NCI-H1048 (cell line): ENCODE measurements around the gene CLDN22.

Source experiments
- DNase-seq: peaks from one replicate; lab custom pipeline; 2025; lab: John Stamatoyannopoulos, UW

Gene CLDN22

DNA sequence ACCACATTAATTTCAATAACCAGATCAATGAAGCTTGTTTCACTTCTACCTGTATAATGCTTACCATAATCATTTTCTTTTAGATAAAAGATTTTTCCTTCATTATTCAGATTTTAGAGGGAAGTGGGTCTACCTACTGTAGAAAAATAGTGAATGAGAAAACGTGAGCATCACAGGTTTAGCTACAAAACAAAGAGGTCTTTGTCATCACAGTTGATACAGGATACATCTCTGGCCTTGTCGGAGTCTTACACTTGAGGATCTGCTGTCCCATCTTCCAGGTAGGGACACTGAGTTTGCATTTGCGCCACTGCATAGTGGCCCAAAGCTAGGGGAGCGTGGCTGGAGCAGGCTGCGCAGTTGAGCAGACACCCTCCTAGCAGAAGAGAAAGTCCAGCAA, 1.4 kb upstream of the CLDN22 start:
- DNase-seq = no peak

DNA sequence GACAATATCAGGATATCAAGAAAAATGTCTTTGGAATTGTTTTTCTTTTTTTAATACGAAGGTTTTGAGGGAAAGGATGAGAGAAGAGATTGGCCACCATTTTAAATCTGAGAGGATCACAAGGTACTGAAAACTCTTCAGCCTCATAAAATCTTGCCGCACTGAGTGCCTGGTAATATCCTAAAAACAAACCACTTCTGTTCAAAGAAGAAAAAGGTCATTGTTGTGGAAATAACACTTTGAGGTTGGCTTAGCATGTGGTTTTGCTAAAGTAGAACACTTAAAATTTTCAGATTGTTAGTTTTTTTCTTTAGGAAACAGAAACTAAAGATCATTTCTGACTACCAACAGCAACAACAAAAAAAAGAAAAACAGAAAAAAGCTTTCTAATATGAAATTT, 1.0 kb upstream of the CLDN22 start:
- no peak for DNase-seq

DNA sequence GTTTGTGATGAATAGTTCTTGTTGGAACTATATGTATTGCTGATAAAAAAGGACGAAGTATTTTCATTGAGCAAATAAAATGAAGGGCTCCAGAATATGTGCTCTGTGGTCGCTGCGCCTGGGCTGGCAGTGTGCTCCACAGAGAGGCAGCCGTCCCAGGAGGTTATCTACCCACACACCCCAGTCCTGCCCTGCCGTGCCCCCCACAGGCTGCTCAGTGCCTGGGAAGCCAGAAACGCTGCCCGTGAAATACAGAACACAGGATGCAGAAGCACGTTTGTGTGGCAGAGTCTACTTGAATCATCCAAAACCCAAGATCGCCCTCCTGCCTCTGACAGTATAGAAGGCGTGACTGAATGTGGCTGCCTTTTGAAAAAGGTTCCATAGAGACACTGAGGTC, 1.4 kb downstream of the CLDN22 start:
- no peak for DNase-seq

DNA sequence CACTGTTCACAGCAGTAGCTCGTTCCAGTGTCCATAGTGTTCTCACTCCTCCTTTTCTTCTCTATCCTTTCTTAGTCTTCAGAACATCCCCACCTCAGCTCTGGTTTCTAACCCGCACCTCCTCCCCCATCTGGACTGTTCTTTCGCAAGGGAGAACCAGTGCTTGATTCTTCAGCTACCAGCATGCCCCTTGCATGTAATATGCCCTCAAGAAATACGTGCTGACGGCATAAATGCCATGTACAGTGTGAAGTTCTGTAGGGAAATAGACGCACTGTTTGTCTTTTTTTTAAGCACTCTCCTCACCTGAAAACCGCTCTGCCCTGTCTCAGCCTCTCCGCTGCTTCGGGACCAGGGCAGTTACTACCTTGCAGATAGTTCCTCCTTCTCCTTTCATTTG, 5.3 kb downstream of the CLDN22 start:
- no peak for DNase-seq

DNA sequence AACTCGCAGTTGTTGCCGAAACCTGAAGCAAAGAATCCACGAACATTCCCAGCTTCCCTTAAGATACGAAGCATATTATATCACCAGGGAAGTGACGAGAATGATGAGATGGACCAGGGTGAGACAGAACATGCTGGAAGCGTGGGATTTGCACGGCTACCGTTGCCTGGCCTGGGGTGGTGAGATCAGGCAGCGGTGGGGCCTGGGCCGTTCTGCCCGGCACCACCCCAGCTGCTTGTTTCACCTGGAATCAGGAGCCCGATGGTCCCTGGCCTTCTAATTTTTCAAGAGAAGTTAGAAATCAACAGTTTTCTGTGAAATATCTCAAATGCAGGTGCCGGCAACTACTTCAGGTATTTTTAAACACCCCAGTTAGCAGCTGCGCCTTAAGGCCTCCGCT, 5.7 kb downstream of the CLDN22 start:
- DNase-seq = no peak

DNA sequence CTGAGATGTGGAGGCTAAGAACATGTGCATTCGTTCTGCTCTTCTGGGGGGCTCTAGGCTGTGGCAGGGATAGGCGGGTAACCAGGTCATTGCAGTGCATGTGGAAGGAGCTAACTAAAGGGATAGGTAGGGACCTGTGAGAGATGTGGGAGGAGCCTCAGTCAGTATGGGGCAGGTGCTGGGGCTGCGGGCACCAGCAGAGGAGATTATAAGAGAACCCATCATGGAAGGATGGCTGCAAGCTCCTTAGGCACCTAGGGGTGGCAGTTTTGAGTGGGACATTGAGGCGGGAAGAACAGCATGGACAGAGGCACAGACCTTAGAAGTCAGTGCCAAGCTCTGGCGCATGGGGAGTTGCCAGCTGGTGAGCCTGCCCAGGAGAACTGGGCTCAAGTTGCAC, 7.2 kb downstream of the CLDN22 start:
- no peak for DNase-seq

DNA sequence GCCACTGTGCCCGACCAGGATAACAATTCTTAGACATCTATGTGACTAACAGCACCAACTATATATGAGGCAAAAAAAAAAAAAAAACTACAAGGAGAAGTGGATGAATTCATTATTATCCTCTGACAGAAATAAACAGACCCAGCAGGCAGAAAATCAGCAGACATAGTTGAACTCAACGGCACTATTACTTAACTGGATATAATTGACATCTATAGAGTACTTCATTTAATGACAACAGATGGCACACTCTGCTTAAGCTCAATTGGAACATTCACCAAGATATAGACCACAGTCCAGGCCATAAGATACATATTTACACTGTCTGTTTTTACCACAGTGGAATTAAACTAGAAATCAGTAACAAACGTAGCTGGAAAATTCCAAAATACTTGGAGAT, 13.3 kb downstream of the CLDN22 start:
- DNase-seq = no peak

DNA sequence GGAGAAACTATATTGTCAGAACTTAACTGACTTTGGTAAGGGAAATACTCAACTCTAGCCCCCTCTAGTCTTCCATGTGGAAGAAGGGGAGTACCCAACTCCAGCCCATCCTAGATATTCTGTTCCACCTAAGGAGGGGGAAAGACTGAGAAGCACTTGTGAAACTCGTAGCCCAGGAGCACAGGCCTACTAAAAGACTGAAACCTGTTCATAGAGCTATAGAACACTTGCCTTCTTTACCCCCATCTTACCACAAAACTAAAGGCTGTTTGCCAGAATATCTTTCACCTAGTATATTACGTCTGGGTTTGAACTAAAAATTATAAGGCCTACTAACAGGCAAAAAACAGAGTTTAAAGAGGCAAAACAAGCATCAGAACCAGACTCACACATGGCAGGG, 15.5 kb downstream of the CLDN22 start:
- DNase-seq = no peak

DNA sequence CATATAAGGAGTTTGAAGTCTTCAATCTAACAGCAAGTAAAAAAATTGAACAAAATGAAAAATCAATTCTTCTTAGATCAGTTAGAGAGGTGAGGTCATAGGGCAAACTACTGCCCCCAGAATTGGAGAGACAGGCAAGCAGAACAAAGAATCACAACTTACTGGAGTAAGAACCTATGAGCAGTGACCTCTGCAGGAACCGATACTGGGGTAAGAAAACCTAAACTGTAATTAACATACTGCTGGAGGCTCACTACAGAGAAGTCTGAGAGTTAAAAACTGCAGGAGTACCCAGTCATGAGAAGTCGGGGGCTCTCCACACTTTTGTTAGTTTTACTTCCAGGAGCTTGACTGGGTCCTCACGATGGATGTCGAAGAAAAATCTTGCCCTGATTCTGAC, 16.0 kb downstream of the CLDN22 start:
- no peak for DNase-seq

DNA sequence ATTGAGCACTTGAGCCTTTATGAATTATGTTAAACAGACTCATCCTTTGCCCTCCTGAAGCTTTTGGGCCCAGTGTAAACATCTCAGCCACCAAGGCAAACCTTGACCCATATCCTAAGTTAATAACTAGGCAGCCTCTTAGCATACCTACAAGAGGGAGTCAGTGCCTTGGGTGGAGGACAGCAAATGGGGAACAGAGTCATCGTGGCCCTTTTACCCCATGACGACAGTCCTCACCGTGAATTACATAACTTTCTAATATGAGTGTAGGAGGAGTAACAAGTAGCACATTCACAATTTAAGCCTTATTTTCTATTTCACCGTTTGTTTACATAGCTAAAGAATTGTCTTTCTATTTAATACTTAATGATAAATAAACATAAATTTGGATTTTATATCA, 16.8 kb downstream of the CLDN22 start:
- no peak for DNase-seq

DNA sequence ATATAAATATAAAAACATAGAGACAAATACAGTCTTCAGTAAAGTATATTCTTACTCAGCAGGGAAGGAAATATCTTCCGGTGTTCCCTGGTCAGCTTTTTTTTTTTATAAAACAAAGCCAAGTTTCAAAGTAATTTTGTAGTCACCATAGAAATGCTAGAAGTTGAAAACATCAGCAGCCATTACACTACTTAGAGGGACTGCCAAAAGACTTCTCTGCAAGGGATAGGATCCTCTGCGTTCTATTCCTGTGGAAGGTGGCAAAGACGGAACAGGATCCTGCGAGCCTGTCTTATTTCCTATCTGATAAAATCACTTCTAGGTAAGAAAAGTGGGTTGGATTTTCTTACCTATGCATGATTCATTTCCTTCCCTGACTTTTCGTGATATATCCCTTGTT, 19.4 kb downstream of the CLDN22 start:
- no peak for DNase-seq

DNA sequence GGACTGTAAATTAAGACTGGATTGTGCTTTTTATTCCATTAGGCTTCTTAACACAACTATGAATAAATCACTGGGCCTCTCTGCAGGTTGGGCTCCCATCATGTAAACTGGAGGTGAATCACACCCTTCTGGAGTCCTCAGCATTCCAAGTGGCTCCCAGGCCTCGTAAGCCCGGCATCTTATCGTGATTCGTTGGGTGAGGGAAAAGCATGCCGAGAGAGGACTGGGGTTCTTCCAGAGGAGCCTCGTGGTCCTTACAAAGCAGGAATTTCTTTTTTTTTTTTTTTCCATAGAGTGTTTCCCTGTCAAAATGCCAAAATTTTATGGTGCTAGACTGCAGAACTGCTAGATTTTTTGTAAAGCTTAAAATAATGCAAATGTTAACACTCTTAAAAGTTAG, 20.0 kb downstream of the CLDN22 start:
- DNase-seq = no peak

DNA sequence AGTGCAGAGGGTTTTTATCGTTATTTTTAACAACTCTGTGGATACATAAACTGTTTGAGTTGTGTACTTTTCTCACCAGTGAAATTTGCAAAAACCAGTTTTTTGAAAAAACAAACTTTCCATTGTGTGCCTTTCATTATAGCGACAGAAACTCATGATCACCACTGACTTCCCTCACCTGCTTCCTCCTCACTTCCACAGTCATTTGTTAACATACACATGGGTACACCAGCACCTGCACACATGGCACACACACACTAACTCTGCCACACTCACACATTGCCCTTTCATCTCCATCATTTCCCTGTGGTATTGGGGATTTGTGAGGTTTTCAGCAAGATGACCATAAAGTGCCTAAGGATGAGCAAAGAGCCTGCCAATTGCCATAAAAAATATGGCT, 20.6 kb downstream of the CLDN22 start:
- no peak for DNase-seq

DNA sequence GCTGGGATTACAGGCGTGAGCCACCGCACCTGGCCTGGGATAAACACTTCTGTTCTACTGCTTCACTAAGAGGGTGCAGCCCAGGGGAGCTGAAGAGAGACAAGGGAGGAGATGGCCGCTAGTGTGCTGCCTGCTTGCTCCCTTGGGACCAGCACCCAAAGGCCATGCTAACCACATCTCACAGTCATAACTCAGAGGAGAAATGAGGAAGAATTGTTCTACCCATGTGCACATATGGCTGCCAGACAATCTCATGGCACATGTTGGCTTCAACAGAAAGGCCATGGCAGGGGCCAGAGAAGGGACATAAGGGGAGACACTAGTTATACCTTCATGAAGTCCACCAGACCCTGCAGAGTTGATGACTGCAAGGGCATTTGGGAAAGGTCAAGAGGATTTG, 22.4 kb downstream of the CLDN22 start:
- no peak for DNase-seq

DNA sequence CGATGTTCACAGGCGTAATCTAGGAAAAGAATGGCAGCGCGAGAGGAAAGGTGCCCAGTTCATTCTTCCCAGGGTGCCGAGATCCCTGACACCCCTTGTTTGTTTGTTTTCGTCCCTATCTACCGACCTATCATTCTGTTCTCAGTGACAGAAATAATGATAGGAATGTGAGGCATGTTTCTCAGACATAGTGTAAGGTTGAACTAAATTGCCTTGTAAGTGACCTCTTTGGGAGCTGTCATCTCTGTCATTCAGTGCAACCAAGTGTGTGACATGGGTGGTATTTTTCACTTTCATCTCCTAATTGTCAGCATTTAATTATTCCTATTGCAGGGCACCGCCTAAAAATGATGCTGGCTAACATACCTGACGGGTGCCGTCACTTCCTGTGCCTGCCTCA, 24.4 kb downstream of the CLDN22 start:
- no peak for DNase-seq

DNA sequence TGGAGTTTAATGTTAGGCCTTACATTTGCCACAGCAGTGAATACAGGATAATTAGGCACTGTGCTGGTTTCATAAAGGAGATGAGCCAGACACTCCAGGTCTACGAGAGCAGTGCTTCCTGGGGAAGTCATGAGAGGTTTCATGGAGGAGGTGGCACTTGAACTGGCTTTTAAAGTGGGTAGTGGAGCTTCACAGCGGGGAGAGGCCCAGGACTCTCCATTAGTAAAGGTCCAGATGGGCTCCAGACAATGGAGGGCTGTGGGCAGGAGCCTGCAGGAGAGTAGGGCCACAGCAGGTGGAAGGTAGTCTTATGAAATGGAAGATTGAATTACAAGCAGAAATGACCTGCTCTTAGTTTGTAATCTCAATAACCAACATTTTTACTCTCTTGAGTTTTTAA, 29.0 kb downstream of the CLDN22 start:
- DNase-seq = no peak

DNA sequence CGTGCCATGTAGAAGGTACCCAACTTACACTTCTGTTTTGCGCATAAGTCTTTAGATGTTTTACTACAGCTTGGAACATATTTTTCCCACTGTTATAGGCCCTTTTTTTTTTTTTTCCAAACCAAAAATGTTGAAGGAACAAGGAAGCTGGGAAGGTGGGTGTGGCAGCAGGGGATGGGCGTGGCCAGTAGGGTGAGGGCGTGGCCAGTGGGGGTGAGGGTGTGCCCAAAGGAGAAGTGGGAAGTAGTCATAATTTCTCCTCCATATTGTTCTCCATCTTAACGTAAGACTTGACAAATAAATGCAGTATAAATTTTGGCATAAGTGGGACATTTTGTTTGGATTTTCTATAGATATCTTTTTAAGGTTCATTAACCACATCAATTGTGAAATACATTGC, 30.4 kb downstream of the CLDN22 start:
- DNase-seq = no peak

DNA sequence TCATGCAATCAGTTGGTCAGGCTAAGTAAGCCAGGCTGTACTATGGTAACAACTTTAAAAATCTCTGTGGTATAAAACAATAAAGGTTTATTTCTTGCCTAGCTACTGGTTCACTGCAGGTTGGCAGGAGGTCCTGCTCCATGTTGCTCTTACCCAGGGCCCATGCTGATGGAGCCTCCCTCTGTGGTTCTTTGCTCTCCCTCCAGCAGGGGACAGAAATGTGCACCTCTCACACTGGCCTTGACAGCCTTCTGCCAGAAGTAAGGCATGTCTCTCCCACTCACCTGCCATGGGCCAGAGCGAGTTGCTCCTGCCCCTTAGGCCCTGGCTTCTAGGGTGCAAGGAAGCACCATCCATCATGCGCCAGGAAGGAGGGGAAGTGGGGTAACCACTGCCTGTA, 31.1 kb downstream of the CLDN22 start:
- no peak for DNase-seq

DNA sequence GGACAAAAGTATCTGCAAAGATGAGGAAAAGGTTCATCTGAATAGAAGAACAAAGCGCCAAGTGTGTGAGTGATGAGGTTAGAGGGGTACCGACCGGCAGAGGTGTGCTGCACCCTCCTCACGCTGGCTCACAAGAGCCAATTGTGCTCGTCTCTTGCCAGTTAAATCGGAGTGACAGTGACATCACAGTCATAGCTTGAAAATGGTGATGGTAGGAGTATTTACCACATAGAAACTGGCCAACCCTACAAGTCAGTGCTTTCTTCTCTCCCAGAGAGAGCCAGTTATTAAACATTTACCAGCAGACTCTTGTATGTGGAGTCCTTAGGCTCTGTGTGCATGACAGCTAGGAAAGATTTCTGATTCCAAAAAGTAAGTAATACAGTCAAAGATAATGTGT, 32.4 kb downstream of the CLDN22 start:
- DNase-seq = no peak

DNA sequence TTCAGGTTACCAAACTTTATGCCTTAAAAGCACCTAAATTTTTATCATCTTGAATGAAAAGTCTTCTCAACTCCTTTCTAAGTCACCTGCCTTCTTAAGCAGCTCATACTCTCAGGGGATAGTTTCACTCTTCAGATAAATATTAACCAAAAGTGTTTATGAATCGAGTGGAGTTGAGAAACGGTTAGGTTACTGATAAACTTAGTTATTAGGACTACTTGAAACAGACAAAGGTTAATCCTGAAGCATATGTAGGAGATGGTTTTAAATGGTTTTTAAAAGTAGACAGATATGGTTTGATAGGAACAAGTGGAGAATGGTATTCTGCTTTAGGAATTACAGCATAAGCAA, 32.8 kb downstream of the CLDN22 start:
- no peak for DNase-seq

DNA sequence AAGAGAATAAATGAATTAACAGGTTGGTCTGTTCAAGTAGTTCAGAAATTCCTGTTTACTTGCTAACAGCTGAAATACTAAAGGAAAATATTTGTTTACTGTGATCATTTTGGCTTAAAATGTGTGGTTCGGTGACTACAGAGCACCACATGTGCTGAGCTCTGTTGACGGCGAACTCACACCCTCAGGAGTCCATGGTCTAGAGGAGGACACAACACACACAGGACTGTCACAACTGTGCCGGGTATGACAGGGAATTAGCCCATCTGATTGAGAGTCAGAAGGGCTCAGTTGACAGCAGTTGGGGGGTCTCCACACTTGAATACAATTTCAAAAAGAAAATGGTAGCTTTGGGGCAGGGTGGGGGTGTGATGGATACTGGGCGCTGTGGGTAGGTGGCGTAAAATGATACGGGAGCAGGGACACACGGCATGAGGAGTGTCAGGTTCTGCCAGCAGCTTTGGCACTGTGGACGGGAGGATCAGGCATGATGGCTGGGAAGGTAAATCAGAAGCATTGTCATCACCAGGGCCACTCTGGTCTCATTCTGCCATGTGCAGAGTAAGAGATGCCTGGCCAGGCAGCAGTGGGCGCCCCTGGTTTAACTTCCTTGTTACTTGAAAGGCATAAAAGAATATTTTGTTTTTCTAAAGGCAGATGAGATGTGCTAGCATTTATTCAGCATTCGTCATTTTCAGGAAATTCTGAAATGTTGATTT, 33.3 kb downstream of the CLDN22 start:
- DNase-seq = no peak

DNA sequence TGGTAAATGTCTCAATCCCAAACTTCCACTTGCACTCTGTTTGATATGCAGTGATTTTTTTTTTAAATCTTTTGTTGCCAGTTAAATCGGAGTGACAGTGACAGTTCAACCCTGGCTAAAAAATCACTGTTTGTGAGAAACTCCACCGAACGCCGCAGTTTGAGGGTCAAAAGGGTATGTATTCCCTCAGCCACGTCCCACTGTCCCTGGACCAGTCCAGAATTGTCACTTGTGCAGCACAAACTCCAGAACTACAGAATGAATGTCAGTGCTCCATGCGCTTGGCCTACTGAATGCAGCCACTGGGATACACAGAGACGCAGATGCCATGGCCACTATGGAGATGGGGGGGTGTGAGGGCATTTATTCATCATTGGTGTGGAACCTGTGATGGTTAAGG, 34.2 kb downstream of the CLDN22 start:
- DNase-seq = no peak

DNA sequence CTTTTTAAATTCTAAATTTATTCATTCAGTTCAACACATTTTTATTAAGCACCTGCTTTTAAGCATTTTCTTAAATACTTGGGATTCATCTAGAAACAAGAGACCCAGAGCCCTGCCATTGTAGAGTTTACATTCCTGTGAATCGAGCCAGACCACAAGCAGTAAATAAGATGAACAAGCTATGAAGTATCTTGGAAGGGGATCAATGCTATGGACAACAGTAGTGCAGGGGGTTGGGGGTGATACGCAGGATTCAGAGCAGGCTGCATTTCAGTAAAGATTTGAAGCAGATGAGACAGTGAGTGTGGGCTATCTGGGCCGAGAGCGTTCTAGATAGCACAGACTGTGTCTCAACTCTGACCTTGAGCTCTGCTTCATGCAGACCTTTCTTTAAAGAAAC, 35.1 kb downstream of the CLDN22 start:
- DNase-seq = no peak

DNA sequence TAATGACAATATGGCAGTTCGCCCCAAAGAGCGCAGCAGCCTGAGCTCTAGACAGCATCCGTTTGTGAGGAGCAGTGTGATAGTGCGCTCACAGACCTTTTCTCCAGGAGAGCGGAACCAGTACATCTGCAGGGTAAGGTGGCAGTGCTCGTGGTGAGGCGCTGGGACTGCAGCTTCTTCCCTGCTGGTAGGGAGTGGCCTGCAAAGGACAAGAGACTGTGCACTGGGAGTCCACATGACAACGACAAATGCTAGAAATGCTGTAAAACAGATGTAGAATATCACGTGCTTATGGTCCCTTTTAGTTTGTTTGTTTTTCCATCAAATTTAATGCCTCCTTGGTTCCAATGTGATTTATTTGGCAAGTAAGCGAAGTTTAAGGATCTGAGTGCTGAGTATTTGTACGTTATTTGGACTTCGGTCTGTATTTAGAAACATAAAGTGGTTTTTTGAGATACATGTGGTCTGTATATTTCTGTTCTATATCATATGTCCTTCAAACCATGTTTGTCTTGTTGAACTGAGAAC, 35.8 kb downstream of the CLDN22 start:
- no peak for DNase-seq

DNA sequence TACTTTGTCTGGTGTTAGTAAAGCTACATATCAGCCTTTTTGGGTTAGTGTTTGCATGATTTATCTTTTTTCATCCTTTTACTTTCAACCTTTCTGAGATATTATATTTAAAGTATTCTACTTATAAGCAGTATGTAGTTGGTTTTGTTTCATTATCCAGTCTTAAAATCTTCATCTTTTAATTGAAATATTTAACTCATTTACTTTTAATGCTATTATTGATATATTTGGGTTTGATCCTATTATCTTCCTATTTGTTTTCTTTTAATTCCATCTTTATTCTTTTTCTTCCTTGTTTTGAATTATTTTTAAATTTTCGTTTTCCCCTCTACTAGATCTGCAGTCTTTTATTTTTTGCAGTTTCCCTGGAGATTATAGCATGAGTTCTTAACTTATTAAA, 44.0 kb downstream of the CLDN22 start:
- no peak for DNase-seq
